Measurements from ENCODE around the gene CDYL2. TPM values are rescaled to one million over a fixed set of nuclear protein-coding genes. Genes with fewer than 3 reads are reported as not detected.

Gene CDYL2
- 4.3 to 8.2 TPM (median 5.4 TPM) in 3 replicates for total RNA-seq (2021)
- percentile 39 among the genes with signal in this experiment for Bru-seq, nascent RNA
- long read RNA-seq, experiment 1, full-length matches to known transcripts: 3 of 10 reads
- long read RNA-seq, experiment 1, partial matches to known transcripts: 0 of 10 reads
- long read RNA-seq, experiment 1, other reads (novel, unspliced or antisense): 7 of 10 reads
- long read RNA-seq, experiment 2, partial matches to known transcripts: 0 of 2 reads
- long read RNA-seq, experiment 2, other reads (novel, unspliced or antisense): 2 of 2 reads
- long read RNA-seq, experiment 3, full-length matches to known transcripts: 1 of 1 reads
- long read RNA-seq, experiment 3, partial matches to known transcripts: 0 of 1 reads
- long read RNA-seq, experiment 3, other reads (novel, unspliced or antisense): 0 of 1 reads

- Mint-ChIP-seq H3K4me1 (no peaks in the 10 kb centered on the region), H3K4me3 (peak within 1 kb of the TSS; percentile 89), H3K27me3 (ENCODE audit: low read depth) (peaks cover 46% of the 10 kb centered on the region), H3K9me3 (0 out of 2 replicates have a peak, but pooled peaks cover 7% of the 10 kb centered on the region), H3K27ac (no peak within 1 kb of the TSS), H3K36me3 (no peaks in the 10 kb centered on the region)
- ATAC-seq: peak; percentile 41
- peak; percentile 21 for DNase-seq (ENCODE audit: low spot score)
- no peak for TF ChIP-seq CREB1 (CRISPR knock-in tag; IDR thresholded peaks at IDR 0.05)
- TF ChIP-seq ATF2 (CRISPR knock-in tag; IDR thresholded peaks at IDR 0.05; ENCODE audit: borderline replicate concordance, low read depth): no peak
- TF ChIP-seq ZNF317 (CRISPR knock-in tag; IDR thresholded peaks at IDR 0.05; ENCODE audit: borderline replicate concordance, low read depth): no peak
- TF ChIP-seq PRRX2 (CRISPR knock-in tag; IDR thresholded peaks at IDR 0.05): no peak
- TF ChIP-seq ZMAT4 (CRISPR knock-in tag; IDR thresholded peaks at IDR 0.05): no peak
- peak; percentile 77 for TF ChIP-seq ZNF423 (CRISPR knock-in tag; IDR thresholded peaks at IDR 0.05)
- TF ChIP-seq NR1H2 (CRISPR knock-in tag; IDR thresholded peaks at IDR 0.05): no peak
- no peak for TF ChIP-seq NR3C1 (CRISPR knock-in tag; conservative IDR thresholded peaks at IDR 0.05; ENCODE audit: low read depth)
- TF ChIP-seq CTCF (IDR thresholded peaks at IDR 0.05): no peak
- TF ChIP-seq AR (CRISPR knock-in tag; IDR thresholded peaks at IDR 0.05): no peak
- no peak for TF ChIP-seq ZNF396 (CRISPR knock-in tag; IDR thresholded peaks at IDR 0.05; ENCODE audit: borderline replicate concordance)
- no peak for TF ChIP-seq STAT6 (CRISPR knock-in tag; conservative IDR thresholded peaks at IDR 0.05; ENCODE audit: low read depth)
- no peak for TF ChIP-seq FOXJ3 (CRISPR knock-in tag; IDR thresholded peaks at IDR 0.05; ENCODE audit: borderline replicate concordance)
- TF ChIP-seq ZNF263 (CRISPR knock-in tag; IDR thresholded peaks at IDR 0.05; ENCODE audit: low read depth): peak; percentile 30; the same call in 1 of the 2 replicates
- ChIA-PET POLR2A (no interaction called here), CTCF (no interaction called here)
Measured at GRCh38 chr16:80804526-80805383, at the start of gene CDYL2. Gene CDYL2 (minus strand): TSS chr16:80804598. CDS start chr16:80804173, 425 bp downstream.
